Stimulated activated CD4-positive, alpha-beta T cell treated with anti-CD3 and anti-CD28 coated beads, Interleukin-2, amount 100 ng/mL, for 48 hours (primary cell): Measurements from ENCODE around the gene ZNF581.

Experiments
- DNase-seq, 2 donors: peaks; one replicate each; pipeline ENCODE4 v3.0.0-alpha.2; 2020

The ZNF581 gene

DNA sequence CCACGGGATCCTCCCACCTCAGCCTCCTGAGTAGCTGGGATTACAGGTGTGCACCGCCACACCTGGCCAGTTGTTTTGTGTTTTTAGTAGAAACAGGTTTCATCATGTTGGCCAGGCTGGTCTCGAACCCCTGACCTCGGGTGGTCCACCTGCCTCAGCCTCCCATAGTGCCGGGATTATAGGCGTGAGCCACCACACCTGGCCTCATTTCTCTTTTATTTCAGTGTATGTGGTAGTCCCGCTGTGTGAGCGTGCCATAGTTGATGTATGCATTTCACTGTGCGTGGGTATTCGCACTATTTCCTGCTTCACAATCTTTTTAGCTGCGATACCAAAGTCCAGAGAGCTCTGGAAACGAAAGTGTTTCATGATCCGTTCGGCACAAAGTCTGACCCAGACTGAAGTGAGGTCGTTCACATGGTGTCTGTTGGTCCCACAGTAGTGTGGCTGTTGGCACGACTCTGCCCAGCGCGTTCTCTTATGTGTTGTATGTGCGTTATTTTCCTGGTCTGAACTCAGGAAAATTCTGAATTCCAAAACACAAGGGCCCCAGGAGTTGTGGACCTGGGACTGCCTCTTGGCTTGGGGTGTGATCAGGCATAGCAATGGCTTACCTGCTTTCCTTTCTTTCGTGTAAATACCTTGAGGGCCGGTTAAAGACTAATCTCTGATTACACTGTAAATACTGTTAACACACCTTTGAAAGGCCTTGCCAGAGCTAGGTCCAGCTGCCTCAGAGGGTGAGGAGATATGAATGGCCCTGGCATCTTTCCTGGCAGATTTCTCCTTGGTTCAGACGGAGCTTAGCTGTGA is 40.2 kb downstream of the ZNF581 start:
- DNase-seq, result no peak

DNA sequence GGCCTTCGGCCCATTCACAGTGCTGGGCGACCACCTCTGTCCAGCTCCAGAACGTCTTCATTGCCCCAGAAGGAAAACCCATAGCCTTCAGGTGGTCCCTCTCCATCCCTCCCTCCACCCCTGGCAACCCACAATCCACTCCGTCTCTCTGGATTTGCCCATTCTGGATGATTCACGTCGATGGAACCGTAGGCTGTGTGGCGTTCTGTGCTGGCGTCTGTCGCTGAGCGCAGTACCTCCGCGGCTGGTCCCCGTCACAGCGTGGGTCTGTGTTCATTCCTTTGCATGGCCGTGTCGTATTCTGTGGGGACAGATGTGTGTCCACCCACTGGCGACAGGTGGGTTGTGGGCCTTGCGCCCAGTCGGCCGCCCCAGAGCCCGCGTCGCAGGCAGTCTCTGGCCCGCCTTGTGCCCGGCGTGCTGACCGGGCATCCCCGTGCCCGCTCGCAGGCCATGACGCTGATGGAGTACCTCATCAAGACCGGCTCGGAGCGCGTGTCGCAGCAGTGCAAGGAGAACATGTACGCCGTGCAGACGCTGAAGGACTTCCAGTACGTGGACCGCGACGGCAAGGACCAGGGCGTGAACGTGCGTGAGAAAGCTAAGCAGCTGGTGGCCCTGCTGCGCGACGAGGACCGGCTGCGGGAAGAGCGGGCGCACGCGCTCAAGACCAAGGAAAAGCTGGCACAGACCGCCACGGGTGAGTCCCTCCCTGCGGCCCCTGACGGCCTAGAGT is 41.7 kb downstream of the ZNF581 start:
- DNase-seq, result no peak

DNA sequence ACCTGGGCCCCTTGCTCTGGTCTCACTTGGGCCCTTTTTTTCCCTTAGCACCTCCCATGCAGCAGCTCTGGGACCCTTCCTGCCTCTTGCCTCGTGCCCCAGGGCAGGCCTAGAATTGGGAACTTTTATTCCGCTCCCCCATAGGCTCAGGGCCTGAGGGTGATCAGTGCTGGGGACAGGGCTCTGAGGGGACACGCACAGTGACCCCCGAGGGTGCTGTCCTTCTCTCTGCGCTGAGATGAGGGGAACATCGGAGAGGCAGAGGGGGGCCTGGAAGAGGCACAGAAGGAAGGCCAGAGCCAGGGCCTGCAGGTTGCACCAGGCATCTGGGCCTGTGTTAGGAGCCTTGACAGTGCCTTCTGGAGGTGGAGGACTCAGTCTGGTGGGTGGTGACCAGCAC is 42.3 kb downstream of the ZNF581 start:
- DNase-seq, result no peak

DNA sequence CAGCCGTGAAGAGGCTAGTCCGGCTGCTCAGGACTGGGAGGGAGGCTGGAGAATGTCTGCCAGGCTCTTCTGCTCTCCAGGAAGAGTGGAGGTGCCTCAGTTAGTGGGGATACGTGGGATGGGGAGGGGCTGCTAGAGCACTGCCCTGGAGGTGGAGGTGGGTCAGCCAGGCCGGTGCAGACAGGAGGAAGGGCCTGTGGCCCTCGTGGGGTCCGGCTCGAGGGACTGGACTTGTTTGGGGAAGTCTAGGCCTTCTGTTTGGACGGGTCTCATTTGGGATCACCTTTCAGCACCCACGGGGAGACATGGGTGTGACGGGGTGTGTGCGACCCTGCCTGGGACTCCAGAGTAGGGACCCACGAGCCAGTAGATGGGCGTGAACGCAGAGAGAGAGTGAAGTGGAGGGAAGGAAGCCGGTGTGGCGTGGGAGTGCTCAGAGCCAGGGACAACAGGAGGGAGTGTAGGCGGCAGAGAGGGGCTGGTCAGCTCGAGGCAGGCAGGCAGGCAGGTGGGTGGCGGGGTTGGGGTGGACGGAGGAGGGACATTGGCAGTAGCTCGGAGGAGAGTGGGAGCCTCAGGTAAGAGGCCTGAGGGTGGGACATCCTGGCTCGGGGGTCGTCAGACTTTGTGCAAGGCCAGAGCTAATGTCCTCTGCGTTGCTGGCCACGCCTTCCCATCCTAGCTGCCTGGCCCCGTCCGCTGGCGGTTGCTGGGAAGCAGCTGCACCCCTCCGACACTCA is 43.0 kb downstream of the ZNF581 start:
- DNase-seq, result no peak

DNA sequence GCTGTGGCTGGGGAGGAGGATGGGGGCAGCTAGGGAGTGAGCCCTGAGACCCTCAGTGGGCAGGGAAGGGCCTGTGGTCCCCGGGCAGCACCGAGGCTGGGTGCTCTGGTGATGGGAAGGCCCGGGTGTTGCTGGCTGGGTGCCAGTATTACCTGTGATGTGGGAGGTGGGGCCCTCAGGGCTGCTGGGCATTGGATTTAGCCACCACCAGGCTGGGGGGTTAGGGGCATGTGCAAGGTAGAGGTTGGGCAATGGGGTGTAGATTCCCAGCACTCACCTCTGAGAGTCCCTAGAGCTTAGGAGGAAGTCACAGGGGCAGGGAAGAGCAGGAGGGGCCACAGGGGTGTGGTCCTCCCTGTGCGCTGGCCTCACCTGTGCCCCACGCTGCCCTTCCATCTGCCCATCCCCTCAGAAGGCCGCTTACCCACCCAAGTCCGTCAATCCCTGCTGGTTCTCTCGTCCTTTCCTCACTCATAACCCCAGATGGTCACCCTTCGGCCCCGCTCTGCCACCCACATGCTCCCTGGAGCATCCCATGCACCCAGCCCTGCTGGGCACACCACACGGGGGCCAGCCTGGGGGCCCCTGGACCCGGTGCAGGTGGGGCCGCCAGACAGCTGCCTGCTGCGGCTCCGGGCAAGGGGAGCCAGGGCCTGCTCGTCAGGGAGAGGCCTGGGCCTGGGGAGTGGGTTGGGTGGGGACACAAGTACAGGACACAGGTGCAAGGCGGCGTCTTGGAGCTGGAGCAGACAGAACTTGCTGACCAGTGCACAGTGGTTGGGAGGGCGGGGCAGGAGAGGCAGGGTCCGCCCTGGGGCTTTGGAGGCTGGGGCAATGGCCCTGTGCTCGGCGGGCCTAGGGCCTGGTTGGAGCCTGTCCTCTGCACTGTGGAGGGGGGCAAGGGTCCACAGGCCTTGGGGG is 44.1 kb downstream of the ZNF581 start:
- no peak for DNase-seq

DNA sequence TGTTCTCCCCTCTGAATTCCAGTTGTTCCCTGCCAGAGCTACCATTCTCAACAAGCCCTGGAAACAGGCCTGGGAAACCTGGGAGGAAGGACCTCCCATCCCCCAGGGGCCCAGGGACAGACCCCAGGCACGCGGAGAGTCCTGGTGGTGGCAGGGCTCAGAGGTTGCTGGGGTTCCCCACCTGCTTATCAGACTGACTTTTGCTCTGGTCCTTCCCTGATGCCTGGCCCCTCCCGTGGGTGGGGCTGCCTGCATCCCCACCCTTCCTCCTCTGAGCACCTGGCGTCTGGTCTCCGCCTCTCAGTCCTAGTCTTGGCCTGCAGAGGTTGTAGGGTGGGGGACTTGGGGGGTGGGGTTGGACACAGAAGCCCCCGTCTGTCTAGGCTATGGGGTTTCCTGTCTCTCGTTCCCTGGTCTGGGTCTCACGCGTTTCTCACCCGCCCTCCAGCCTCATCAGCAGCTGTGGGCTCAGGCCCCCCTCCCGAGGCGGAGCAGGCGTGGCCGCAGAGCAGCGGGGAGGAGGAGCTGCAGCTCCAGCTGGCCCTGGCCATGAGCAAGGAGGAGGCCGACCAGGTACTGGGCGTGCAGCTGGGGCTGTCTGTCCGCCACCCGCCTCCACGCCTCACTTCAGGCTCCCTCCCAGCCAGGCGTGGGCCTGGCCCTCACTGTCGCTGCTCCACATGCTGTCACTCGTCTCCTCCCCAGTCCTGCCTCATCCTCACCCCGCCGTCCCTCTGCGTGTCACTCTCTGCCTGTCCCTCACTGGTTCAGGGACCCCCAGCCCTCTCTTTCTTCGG is 45.2 kb downstream of the ZNF581 start:
- no peak for DNase-seq

DNA sequence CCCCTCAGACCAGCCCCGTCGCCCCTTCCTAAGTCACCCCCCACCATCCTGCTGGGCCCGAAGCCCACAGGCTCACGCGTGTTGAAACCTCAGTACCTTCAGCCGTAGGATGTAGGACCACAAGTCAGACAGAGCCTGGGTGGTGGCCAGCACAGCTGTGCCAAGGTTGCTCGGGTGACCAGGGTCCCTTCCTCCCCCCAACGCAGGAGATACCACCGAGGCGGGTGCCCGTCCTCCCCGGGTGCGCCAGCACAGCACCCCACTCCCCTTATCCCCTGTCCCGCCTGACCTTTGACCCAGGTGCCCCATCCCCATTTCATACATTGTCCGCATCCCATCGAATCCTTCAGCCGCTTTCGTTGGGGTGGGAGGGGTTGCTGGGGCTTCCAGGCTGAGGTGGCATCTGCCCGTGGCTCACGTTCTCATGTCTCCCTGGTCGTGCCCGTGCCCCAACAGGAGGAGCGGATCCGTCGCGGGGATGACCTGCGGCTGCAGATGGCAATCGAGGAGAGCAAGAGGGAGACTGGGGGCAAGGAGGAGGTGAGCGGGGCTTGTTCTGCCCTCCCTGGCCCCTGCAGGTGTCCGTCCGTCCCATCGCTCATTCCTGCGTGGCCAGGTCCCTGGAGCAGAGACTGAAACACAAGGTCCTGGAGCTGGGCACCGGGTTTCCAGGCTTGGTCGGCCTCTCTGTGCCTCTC is 46.1 kb downstream of the ZNF581 start:
- no peak for DNase-seq

DNA sequence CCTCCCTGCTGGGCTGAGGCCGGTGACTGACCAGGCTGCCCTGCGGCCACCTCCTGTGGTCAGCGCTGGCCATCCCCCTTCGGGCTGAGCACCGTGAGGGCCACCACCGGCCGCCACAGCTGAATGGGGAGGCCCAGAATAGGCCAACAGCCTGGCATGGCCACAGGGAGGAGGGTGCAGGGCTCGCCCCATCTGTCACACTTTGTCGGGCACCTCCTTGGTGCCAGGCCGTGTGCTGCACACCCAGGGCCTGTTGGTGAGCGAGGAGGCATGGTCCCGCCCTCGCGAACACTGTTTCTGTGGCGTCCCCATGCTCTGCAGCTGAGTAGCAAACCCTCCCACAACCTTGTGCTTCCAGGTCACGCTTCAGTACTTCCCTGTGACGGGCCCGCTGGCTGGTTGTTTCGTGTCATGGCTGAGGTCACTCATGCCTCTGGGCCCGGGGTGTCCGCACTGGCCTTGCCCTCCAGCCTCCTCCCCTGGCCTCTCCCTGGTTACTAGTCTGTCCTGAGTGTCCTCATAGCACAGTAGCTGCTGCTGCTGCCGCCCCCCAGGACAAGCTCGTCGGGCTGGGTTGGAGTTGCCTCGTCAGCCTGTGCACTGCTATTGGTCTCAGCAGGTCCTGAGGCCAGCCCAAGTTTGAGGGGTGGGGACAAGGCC is 46.8 kb downstream of the ZNF581 start:
- DNase-seq, result no peak

DNA sequence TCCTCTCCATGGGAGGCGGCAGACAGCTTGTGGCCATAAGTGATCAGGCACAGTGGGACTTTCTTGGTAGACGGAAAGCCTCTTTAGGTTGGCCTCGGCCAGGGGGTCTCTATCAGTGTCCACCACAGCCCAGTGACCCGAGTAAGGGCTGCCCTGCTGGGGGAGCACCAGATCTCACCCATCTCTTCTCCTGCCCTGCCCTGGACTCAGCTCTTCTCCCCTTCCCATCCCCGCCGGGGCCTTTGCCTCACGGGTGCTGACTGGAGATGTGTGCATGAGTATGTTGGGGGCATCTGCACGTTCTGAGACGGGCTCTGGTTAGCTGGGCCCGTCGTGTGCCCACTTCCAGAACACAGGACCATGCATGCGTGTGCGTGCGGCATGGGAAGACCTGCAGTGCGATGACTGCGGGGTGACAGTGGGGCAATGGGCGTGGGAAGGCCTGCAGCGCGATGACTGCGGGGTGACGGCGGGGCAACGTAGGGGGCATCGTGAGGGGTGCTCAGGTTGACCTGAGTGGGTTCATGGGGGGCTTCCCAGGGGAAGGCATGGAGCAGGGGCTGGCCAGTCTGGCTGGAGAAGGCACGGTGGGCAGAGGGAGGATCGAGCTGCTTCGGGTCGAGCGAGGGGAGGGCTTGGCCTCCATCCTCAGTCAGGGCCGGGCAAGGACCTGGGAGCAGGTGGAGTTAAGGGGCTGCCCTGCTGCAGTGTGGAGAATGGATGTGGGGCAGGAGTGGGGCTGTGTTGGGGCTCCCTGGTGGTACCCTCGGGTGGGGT is 47.5 kb downstream of the ZNF581 start:
- DNase-seq, result no peak

DNA sequence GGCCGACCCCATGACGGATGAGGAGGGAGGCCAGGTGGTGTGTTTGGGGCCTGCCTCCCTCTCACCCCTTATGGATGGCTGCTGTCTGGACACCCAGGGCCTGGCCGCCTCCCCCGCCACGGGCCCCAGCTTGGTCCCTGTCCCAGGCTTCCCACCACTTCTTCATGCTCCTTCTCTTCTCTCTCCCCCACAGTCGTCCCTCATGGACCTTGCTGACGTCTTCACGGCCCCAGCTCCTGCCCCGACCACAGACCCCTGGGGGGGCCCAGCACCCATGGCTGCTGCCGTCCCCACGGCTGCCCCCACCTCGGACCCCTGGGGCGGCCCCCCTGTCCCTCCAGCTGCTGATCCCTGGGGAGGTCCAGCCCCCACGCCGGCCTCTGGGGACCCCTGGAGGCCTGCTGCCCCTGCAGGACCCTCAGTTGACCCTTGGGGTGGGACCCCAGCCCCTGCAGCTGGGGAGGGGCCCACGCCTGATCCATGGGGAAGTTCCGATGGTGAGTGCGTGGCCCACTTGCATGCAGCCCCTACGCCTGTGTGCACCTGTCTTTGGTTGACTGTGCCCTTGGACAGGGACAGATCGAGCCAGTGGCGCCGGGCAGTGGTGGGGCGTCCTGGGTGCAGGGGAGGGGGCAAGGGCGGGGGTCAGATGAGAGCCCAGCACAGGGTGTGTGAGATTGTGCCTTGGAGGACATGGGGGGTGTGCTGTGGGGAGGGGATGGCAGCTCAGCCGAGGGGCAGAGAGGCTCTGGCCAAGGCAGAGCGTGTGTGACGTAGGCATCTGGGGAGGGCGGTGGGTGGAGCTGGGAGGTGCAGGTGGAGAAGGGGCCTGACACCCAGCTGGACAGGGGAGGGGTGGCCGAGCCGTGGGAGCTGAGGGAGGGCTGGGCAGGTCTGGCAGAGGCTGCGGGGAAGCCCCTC is 48.4 kb downstream of the ZNF581 start:
- no peak for DNase-seq

DNA sequence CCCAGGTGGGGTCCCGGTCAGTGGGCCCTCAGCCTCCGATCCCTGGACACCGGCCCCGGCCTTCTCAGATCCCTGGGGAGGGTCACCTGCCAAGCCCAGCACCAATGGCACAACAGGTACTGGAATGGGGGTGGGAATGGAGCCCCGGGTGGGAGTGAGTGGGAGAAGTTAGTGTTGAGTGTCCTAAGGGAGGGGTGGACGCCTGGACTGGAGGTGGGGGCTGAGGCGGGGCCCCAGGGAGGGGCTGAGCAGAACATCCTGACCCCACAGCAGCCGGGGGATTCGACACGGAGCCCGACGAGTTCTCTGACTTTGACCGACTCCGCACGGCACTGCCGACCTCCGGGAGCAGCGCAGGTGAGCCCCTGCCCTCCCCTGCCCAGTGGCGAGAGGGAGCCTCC is 49.2 kb downstream of the ZNF581 start:
- DNase-seq, result no peak

DNA sequence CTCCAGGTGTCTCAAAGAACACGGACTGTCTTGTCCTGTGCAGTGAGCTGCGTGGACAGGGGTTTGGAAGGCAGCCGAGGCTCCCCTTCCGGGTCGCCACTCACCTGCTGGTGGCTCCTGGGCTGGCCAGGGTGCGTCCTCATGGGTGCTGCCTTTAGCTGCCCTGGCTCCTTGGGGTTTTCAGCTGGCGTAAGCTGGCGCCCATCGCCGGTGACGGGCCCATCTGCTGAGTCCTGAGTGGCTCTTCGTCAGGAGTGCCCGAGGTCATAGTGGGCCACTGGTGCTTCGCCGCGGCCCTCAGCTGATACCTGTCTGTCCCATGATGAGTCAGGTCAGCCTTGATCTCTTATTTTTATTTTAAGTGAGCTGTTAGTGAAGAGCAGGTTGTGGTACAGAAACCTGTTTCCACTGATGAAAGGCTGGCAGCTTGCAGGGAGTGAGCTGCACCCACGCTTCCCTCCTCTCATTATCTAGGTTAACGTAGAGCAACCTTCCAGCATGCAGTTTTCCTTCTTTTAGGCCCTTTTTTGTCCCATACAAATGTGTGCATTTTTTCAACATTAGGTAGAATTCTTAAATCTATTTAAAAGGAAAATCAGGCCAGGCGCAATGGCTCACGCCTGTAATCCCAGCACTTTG is 50.0 kb downstream of the ZNF581 start:
- no peak for DNase-seq

DNA sequence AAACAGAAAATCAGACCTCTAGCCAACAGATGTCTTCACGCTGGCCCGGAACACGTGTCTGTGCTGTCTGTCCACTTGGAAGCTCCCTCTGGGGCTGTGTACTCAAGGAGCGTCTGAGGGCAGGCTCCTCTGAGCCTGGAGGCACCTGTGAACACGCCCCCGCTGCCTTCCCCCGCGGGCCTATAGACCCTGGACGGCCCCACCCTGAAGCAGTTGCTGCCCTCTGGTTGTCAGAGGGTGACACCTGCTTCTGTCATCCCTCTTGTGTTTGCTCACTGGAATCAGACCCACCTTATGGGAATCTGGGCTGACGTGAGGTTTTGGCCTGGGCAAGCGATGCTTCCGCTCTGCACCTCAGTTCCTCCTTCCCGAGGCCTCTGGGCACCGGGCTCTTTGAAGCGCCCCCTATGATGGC is 50.8 kb downstream of the ZNF581 start:
- no peak for DNase-seq

DNA sequence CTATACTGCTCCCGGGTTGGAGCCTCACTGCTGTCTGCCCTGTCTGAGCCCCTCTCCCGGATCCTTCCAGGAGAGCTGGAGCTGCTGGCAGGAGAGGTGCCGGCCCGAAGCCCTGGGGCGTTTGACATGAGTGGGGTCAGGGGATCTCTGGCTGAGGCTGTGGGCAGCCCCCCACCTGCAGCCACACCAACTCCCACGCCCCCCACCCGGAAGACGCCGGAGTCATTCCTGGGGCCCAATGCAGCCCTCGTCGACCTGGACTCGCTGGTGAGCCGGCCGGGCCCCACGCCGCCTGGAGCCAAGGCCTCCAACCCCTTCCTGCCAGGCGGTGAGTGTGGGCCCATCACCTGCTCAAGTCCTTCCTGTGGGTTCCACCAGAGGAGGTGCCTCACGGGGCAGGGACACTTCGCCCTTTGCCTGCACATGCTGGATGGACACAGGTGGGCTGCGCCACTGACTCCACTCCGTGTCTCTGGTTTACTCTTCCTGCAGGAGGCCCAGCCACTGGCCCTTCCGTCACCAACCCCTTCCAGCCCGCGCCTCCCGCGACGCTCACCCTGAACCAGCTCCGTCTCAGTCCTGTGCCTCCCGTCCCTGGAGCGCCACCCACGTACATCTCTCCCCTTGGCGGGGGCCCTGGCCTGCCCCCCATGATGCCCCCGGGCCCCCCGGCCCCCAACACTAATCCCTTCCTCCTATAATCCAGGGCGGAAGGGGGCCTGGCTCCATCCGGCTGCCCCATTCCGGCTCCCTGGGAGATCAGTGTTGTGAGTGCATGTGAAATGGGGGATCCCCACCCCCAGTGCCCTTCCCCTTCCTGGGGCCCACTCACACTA is 51.4 kb downstream of the ZNF581 start:
- DNase-seq, result no peak
